ENCODE measurements around the gene NPC2. TPM values are rescaled to one million over a fixed set of nuclear protein-coding genes. Genes with fewer than 3 reads are reported as not detected.

The NPC2 gene
- total and polyA plus RNA-seq, 2 of the 4 experiments (the other 2 are of a cell fraction) = 210 to 273 TPM

DNA sequence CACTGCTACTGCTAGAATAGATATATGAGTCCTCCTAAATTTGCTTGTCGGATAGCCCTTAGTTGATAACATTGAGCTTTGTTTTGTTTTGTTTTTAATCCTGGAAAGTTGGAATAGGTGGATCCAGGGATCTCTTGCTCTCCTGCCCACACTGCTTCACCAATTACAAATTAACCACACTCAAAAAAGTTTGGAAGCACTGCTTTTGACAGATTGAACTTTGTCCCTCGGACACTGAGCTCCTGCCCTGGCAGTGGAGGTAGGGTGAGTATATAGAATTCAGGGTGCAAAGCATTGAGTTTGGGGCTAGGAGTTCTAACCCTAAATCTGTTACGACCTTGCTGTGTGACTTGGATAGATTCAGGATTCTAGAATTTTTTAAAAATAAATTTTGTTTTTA lies 52.0 kb downstream of the NPC2 start:
- no TSS peak for BruUV-seq (replicated peaks)
- in situ Hi-C loops (cut with MboI; ENCODE audit: low sequenced_read_pairs) = no loop called here
- no peaks in the 10 kb centered on the region for H3K4me1 ChIP-seq (ENCODE audit: control insufficient read depth, insufficient read depth, low read length)
- H3K27me3 ChIP-seq (ENCODE audit: control insufficient read depth, insufficient read depth, low read length) = peaks cover 32% of the 10 kb centered on the region
- no peak for TF ChIP-seq MAFK (IDR thresholded peaks at IDR 0.05; ENCODE audit: low read depth, low read length)
- TF ChIP-seq RFX5 (IDR thresholded peaks at IDR 0.05; ENCODE audit: low read depth, low read length) = no peak
- TF ChIP-seq, protein P1, sequence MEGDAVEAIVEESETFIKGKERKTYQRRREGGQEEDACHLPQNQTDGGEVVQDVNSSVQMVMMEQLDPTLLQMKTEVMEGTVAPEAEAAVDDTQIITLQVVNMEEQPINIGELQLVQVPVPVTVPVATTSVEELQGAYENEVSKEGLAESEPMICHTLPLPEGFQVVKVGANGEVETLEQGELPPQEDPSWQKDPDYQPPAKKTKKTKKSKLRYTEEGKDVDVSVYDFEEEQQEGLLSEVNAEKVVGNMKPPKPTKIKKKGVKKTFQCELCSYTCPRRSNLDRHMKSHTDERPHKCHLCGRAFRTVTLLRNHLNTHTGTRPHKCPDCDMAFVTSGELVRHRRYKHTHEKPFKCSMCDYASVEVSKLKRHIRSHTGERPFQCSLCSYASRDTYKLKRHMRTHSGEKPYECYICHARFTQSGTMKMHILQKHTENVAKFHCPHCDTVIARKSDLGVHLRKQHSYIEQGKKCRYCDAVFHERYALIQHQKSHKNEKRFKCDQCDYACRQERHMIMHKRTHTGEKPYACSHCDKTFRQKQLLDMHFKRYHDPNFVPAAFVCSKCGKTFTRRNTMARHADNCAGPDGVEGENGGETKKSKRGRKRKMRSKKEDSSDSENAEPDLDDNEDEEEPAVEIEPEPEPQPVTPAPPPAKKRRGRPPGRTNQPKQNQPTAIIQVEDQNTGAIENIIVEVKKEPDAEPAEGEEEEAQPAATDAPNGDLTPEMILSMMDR (conservative IDR thresholded peaks at IDR 0.05; ENCODE audit: low read depth, low read length) = no peak
- TF ChIP-seq POLR2A (IDR thresholded peaks at IDR 0.05; ENCODE audit: low read depth, low read length) = no peak
- no peak for TF ChIP-seq RAD21 (IDR thresholded peaks at IDR 0.05; ENCODE audit: low read length)
- TF ChIP-seq MXI1 (IDR thresholded peaks at IDR 0.05; ENCODE audit: borderline replicate concordance, low read depth, low read length) = no peak
- TF ChIP-seq MAZ (IDR thresholded peaks at IDR 0.05; ENCODE audit: borderline replicate concordance, low read depth, low read length) = no peak
- H4K8ac ChIP-seq (ENCODE audit: low read depth in 2 of 2, low read length in 2 of 2) = no peak overlapping the region
- no peaks in the 10 kb centered on the region for H3K9me1 ChIP-seq (ENCODE audit: insufficient read depth, low read length)
- no peak overlapping the region for H3K9ac ChIP-seq (ENCODE audit: low read depth, low read length)
- no peak overlapping the region for H3K23ac ChIP-seq (ENCODE audit: low read depth, low read length)
- no peak overlapping the region for H4K5ac ChIP-seq (ENCODE audit: low read depth, low read length)
- H3K79me1 ChIP-seq (ENCODE audit: low read depth in 1 of 2, low read length in 2 of 2) = no peaks in the 10 kb centered on the region
- H2BK120ac ChIP-seq (ENCODE audit: low read depth, low read length) = no peak overlapping the region
- dilution Hi-C loops (cut with HindIII; ENCODE audit: low sequenced_read_pairs, unreplicated experiment) = no loop called here
- no peaks in the 10 kb centered on the region for H3K36me3 ChIP-seq (ENCODE audit: control insufficient read depth, insufficient read depth, low read length)
- no peak overlapping the region for H2AK9ac ChIP-seq (replicated peaks; ENCODE audit: low read depth, low read length, poor library complexity)
- H2BK20ac ChIP-seq (ENCODE audit: low read depth, low read length) = no peak overlapping the region
- no peaks in the 10 kb centered on the region for H4K20me1 ChIP-seq (ENCODE audit: insufficient read depth, low read length)
- ChIA-PET CTCF (no interaction called here), POLR2A (ENCODE audit: unreplicated experiment) (no interaction called here)
- no peaks in the 10 kb centered on the region for H3K9me3 ChIP-seq (ENCODE audit: control insufficient read depth, insufficient read depth, low read length)
- H2AFZ ChIP-seq (replicated peaks; ENCODE audit: low read length, poor library complexity) = no peak overlapping the region
- no peak overlapping the region for H3K14ac ChIP-seq (replicated peaks; ENCODE audit: low read depth, low read length)
- H3K4me3 ChIP-seq (ENCODE audit: insufficient read depth, low read depth, low read length) = no peak overlapping the region
- no peak overlapping the region for H4K91ac ChIP-seq (ENCODE audit: insufficient read depth, low read depth, low read length)
- H3K4me2 ChIP-seq (ENCODE audit: low read depth, low read length) = no peak overlapping the region
- intact Hi-C loops (cut with micrococcal nuclease) = no loop called here
- H2AK5ac ChIP-seq (ENCODE audit: low read depth, low read length) = no peak overlapping the region
- no CpG with 5 or more reads among the region's 3 CpGs for WGBS, 2 experiments (ENCODE audit: extremely low coverage in 2 of 2, insufficient read length in 1 of 2)
- no peak overlapping the region for H3K56ac ChIP-seq (ENCODE audit: extremely low read depth, insufficient read depth, low read length)
- H2BK15ac ChIP-seq (ENCODE audit: low read depth, low read length) = no peak overlapping the region
- no peak for ATAC-seq (ENCODE audit: low read depth)
- no peak overlapping the region for H2BK5ac ChIP-seq (ENCODE audit: low read depth, low read length, poor library complexity, severe bottlenecking)
- no peak overlapping the region for H3K27ac ChIP-seq (ENCODE audit: insufficient read depth, low read length)
- H3K4ac ChIP-seq (ENCODE audit: low read depth, low read length) = no peak overlapping the region
- H3K18ac ChIP-seq (ENCODE audit: low read depth, low read length) = no peak overlapping the region
- no peak for DNase-seq
